Measurements from ENCODE around the gene SNUPN. TPM values are rescaled to one million over a fixed set of nuclear protein-coding genes. Genes with fewer than 3 reads are reported as not detected.

SNUPN gene
- total and polyA plus RNA-seq, 4 donors, result 19.1 to 24.6 (median 21.1) TPM

DNA sequence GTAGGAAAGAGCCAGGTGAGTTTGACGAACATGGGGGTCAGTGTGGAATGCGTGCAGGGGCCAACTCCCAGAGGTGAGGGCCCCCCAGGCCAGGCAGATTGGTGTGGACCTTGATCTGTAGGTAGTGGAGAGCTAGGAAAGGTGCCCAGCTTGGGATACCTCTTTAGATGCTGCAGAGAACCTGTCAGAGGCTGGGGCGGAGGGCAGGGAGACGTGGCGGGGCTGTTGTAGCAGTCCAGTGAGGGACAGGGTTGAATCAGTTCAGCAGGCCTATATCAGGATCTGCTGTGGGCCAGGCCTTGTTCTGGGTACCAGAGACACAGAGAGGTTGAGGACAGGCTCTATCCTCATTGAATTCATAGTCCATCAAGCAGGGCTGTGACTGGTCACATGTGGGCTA is 30.8 kb upstream of the SNUPN start:
- 94 to 98% methylated on average over 5 of the region's 5 CpGs for WGBS, 2 donors
- peaks cover 0 to 32% (median 12%) of the 10 kb centered on the region in 4 donors for H3K36me3 ChIP-seq (ENCODE audit: control insufficient read depth in 4 of 4, insufficient read depth in 4 of 4, low read length in 4 of 4)
- no peaks in the 10 kb centered on the region for H3K27me3 ChIP-seq (ENCODE audit: control insufficient read depth in 3 of 3, insufficient read depth in 3 of 3, low read length in 2 of 3)
- peaks cover 0 to 40% (median 23%) of the 10 kb centered on the region in 5 donors for H3K4me1 ChIP-seq (ENCODE audit: control insufficient read depth in 5 of 5, insufficient read depth in 5 of 5, low read length in 5 of 5)
- no peak overlapping the region for H3K4me3 ChIP-seq
- no peak for TF ChIP-seq CTCF (IDR thresholded peaks at IDR 0.05; ENCODE audit: control extremely low read depth, extremely low read depth)
- H3K9ac ChIP-seq (ENCODE audit: insufficient read depth in 1 of 2, low read length in 2 of 2), result no peak overlapping the region
- ATAC-seq (ENCODE audit: insufficient read depth, low FRiP score) (no peak), DNase-seq (no peak)
- no peaks in the 10 kb centered on the region for H3K9me3 ChIP-seq (ENCODE audit: control insufficient read depth in 4 of 4, insufficient read depth in 3 of 4, low read length in 3 of 4)
- H3K27ac ChIP-seq (ENCODE audit: low read depth in 1 of 2, low read length in 1 of 2), result no peak overlapping the region

DNA sequence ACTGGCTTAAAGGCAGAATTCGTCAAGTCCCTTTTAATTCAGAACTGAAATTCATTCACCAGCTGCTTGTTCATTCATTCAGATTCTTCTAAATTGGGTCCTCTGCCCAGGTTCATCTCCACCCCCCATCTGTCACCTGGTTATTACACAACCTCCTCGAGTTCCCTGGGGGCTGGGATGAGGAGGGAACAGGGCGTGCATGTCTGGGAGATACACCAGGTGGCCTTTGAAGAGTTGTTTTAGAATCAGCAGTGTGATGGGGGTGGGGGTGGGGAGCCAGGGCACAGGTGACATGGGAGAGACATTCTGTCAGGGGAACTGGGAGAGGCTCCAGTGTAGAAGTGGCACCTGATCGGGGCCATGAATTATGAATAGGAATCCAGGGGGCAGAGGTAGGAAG is 30.4 kb upstream of the SNUPN start:
- Histone ChIP-seq H3K4me3 (no peak overlapping the region), H3K36me3 (ENCODE audit: control insufficient read depth in 4 of 4, insufficient read depth in 4 of 4, low read length in 4 of 4) (peaks cover 0 to 32% (median 12%) of the 10 kb centered on the region in 4 donors), H3K9ac (ENCODE audit: insufficient read depth in 1 of 2, low read length in 2 of 2) (no peak overlapping the region), H3K9me3 (ENCODE audit: control insufficient read depth in 4 of 4, insufficient read depth in 3 of 4, low read length in 3 of 4) (no peaks in the 10 kb centered on the region), H3K27ac (ENCODE audit: low read depth in 1 of 2, low read length in 1 of 2) (no peak overlapping the region), H3K4me1 (ENCODE audit: control insufficient read depth in 5 of 5, insufficient read depth in 5 of 5, low read length in 5 of 5) (peaks cover 0 to 44% (median 27%) of the 10 kb centered on the region in 5 donors), H3K27me3 (ENCODE audit: control insufficient read depth in 3 of 3, insufficient read depth in 3 of 3, low read length in 2 of 3) (no peaks in the 10 kb centered on the region)
- no peak for DNase-seq
- WGBS, 2 donors, result 66 to 87% methylated on average over 4 of the region's 4 CpGs
- no peak for TF ChIP-seq CTCF (IDR thresholded peaks at IDR 0.05; ENCODE audit: control extremely low read depth, extremely low read depth)
- ATAC-seq (ENCODE audit: insufficient read depth, low FRiP score), result no peak

- H3K4me3 ChIP-seq, result no peak overlapping the region
- 79% methylated on average over 4 of the region's 4 CpGs for WGBS, 2 donors
- no peak for TF ChIP-seq CTCF (IDR thresholded peaks at IDR 0.05; ENCODE audit: control extremely low read depth, extremely low read depth)
- H3K36me3 ChIP-seq (ENCODE audit: control insufficient read depth in 4 of 4, insufficient read depth in 4 of 4, low read length in 4 of 4), result peaks cover 0 to 28% (median 17%) of the 10 kb centered on the region in 4 donors
- DNase-seq (no peak), ATAC-seq (ENCODE audit: insufficient read depth, low FRiP score) (no peak)
- peak overlapping the region in 1 of 2 donors; percentile 12 for H3K27ac ChIP-seq (ENCODE audit: low read depth in 1 of 2, low read length in 1 of 2)
- no peaks in the 10 kb centered on the region for H3K27me3 ChIP-seq (ENCODE audit: control insufficient read depth in 3 of 3, insufficient read depth in 3 of 3, low read length in 2 of 3)
- H3K9ac ChIP-seq (ENCODE audit: insufficient read depth in 1 of 2, low read length in 2 of 2), result no peak overlapping the region
- no peaks in the 10 kb centered on the region for H3K9me3 ChIP-seq (ENCODE audit: control insufficient read depth in 4 of 4, insufficient read depth in 3 of 4, low read length in 3 of 4)
- peaks cover 4 to 48% (median 24%) of the 10 kb centered on the region in 5 donors for H3K4me1 ChIP-seq (ENCODE audit: control insufficient read depth in 5 of 5, insufficient read depth in 5 of 5, low read length in 5 of 5)
These were observed 28.8 kb upstream of the SNUPN start for GRCh38 chr15:75654201-75654907.
